GM23338 (cell line): ENCODE results near the gene PTCD2. TPM values are rescaled to one million over a fixed set of nuclear protein-coding genes. Genes with fewer than 3 reads are reported as not detected.

ENCODE experiments used
- CREB1 ChIP-seq: fragments of 250-450 bp; sonication (Bioruptor Pico); IDR thresholded peaks from 2 replicates; pipeline ENCODE4 v1.5.0; 2020; ENCODE audit warnings: low read depth, mild to moderate bottlenecking, moderate library complexity
- CTCF ChIP-seq, 2 experiments: fragments of 200-600 bp in 1 of 2; sonication (generic) in 1 of 2; conservative IDR thresholded peaks; 2 replicates each; pipeline versions ENCODE4 v1.5.1 to v1.6.1; 2016 to 2017; ENCODE audit warnings: antibody characterized with exemption in 2 of 2, low read depth in 2 of 2, mild to moderate bottlenecking in 2 of 2, moderate library complexity in 1 of 2
- ETS1 ChIP-seq: IDR thresholded peaks from 2 replicates; pipeline ENCODE4 v1.6.1; 2016; ENCODE audit warnings: antibody characterized with exemption
- EZH2 ChIP-seq: fragments of 200-600 bp; sonication (generic); IDR thresholded peaks from one replicate; pipeline ENCODE4 v1.8.0; 2017; ENCODE audit warnings: antibody characterized with exemption, mild to moderate bottlenecking, low read depth; ENCODE audit not compliant: unreplicated experiment
- EZH2phosphoT487 ChIP-seq: fragments of 200-600 bp; sonication (generic); IDR thresholded peaks from one replicate; pipeline ENCODE4 v1.8.1; 2018; ENCODE audit warnings: antibody characterized with exemption; ENCODE audit not compliant: unreplicated experiment
- JUNB ChIP-seq: IDR thresholded peaks from one replicate; pipeline ENCODE4 v1.6.1; 2016; ENCODE audit warnings: antibody characterized with exemption; ENCODE audit not compliant: unreplicated experiment
- NANOG ChIP-seq: IDR thresholded peaks from 2 replicates; pipeline ENCODE4 v1.6.1; 2016; ENCODE audit warnings: antibody characterized with exemption, borderline replicate concordance
- REST ChIP-seq: IDR thresholded peaks from one replicate; pipeline ENCODE4 v1.6.1; 2018; ENCODE audit warnings: antibody characterized with exemption; ENCODE audit not compliant: unreplicated experiment
- STAT1 ChIP-seq: IDR thresholded peaks from one replicate; pipeline ENCODE4 v1.6.1; 2016; ENCODE audit warnings: antibody characterized with exemption; ENCODE audit not compliant: unreplicated experiment
- ZNF331 ChIP-seq: fragments of 250-450 bp; sonication (Bioruptor Pico); IDR thresholded peaks from 2 replicates; pipeline ENCODE4 v1.5.0; 2020; ENCODE audit warnings: low read depth, mild to moderate bottlenecking, moderate library complexity
- ZNF462 ChIP-seq: fragments of 250-450 bp; sonication (Bioruptor Pico); IDR thresholded peaks from 2 replicates; pipeline ENCODE4 v1.5.0; 2020; ENCODE audit warnings: mild to moderate bottlenecking, moderate library complexity
- polyA plus RNA-seq: library from polyadenylated mRNA; unstranded; fragments of >200 nt; fragmentation: Nextera tagmentation; extraction: Ambion mirVana; gene quantifications from 2 replicates; pipeline ENCODE4 v1.2.1, GENCODE V29; 2016
- total RNA-seq: library from RNA; depleted of rRNA; stranded (reverse); fragments of >200 nt; shearing (Covaris generic); gene quantifications from 2 replicates; pipeline ENCODE4 v1.2.3, GENCODE V29; 2014

The PTCD2 gene
- total and polyA plus RNA-seq, 2 experiments from 2014 or later, result 8.8 to 14.5 TPM

GRCh38 chr5:72301557-72301956 lies 18.6 kb upstream of the PTCD2 start (continued):
- TF ChIP-seq ZNF462, result no peak
- no peak for TF ChIP-seq REST
- no peak for TF ChIP-seq EZH2
- no peak for TF ChIP-seq NANOG
- TF ChIP-seq CREB1 (CRISPR knock-in tag), result no peak
- no peak for TF ChIP-seq ETS1
- TF ChIP-seq CTCF (conservative IDR thresholded peaks at IDR 0.05; ENCODE audit: low read depth in 2 of 2), result no peak
- no peak for TF ChIP-seq EZH2phosphoT487
- no peak for TF ChIP-seq STAT1
- TF ChIP-seq ZNF331 (CRISPR knock-in tag), result no peak
- TF ChIP-seq JUNB, result no peak
